Astrocyte of the cerebellum (primary cell): ENCODE results near the gene GSTM2.

ENCODE experiments used
- DNase-seq: peaks from one replicate; pipeline ENCODE4 v3.0.0-alpha.2; 2011; ENCODE audit warnings: low read depth
- H3K4me3 ChIP-seq: 2 replicates; pipeline ENCODE4 v1.5.1; 2011; ENCODE audit warnings: mild to moderate bottlenecking, low read depth, low read length, moderate library complexity
- CTCF ChIP-seq: IDR thresholded peaks from 2 replicates; pipeline ENCODE4 v1.5.1; 2012; ENCODE audit warnings: low read length, low read depth, moderate library complexity, mild to moderate bottlenecking; ENCODE audit errors: missing control alignments
- in situ Hi-C: cut with HindIII; loops from 2 replicates; pipeline ENCODE4 v1.10.0; 2017; ENCODE audit warnings: low sequenced_read_pairs

The GSTM2 gene

GRCh38 chr1:109640285-109640865 is 27.5 kb upstream of the GSTM2 start:
- peak; percentile 93 for TF ChIP-seq CTCF

GRCh38 chr1:109641078-109641740 is 26.6 kb upstream of the GSTM2 start:
- no peak for TF ChIP-seq CTCF
- in situ Hi-C loops = loop anchor here (10.0 kb wide), 3 partner anchors 106 to 364 kb away; partner anchors contain the start of genes EPS8L3 and GPR61
- DNase-seq = no peak
- H3K4me3 ChIP-seq = no peak overlapping the region

More at GRCh38 chr1:109640285-109640865, 27.5 kb upstream of the GSTM2 start:
- no peak for DNase-seq
- H3K4me3 ChIP-seq = no peak overlapping the region
- in situ Hi-C loops = loop anchor here (10.0 kb wide), 3 partner anchors 106 to 364 kb away; partner anchors contain the start of genes EPS8L3 and GPR61

- TF ChIP-seq CTCF = no peak
- no peak overlapping the region for H3K4me3 ChIP-seq
- no peak for DNase-seq
- in situ Hi-C loops = loop anchor here (10.0 kb wide), 3 partner anchors 107 to 363 kb away; partner anchors contain the start of genes EPS8L3 and GPR61
These were observed 26.0 kb upstream of the GSTM2 start for GRCh38 chr1:109641861-109642260.

- DNase-seq = no peak
- in situ Hi-C loops = loop anchor here (10.0 kb wide), 3 partner anchors 108 to 362 kb away; partner anchors contain the start of genes EPS8L3 and GPR61
- no peak overlapping the region for H3K4me3 ChIP-seq
- TF ChIP-seq CTCF = no peak
These were observed 25.2 kb upstream of the GSTM2 start for GRCh38 chr1:109642626-109643025.

- in situ Hi-C loops = loop anchor here (10.0 kb wide), 3 partner anchors 109 to 361 kb away; partner anchors contain the start of genes EPS8L3 and GPR61
- no peak for DNase-seq
- TF ChIP-seq CTCF = peak; percentile 87
- H3K4me3 ChIP-seq = no peak overlapping the region
These were observed 24.2 kb upstream of the GSTM2 start for GRCh38 chr1:109643385-109644230.

GRCh38 chr1:109644670-109645069 is 23.2 kb upstream of the GSTM2 start:
- no peak for TF ChIP-seq CTCF
- DNase-seq = no peak
- no peak overlapping the region for H3K4me3 ChIP-seq
- in situ Hi-C loops = loop anchor here (10.0 kb wide), 3 partner anchors 110 to 360 kb away; partner anchors contain the start of genes EPS8L3 and GPR61
